Measurements from ENCODE around the gene SOCS1.
"Not testable (repeated sequence)": the region's sequence is repeated elsewhere in the genome, so short reads cannot be mapped to it uniquely, and the experiment has no call there.

The SOCS1 gene

GRCh38 chr16:11255737-11256660 is at the start of gene SOCS1:
Gene SOCS1, minus strand, starts transcription at chr16:11256204. Its CDS starts 726 bp downstream, at chr16:11255478.
- peak; percentile 63 to 88 for DNase-seq (ENCODE audit: low read depth in 2 of 2)

DNA sequence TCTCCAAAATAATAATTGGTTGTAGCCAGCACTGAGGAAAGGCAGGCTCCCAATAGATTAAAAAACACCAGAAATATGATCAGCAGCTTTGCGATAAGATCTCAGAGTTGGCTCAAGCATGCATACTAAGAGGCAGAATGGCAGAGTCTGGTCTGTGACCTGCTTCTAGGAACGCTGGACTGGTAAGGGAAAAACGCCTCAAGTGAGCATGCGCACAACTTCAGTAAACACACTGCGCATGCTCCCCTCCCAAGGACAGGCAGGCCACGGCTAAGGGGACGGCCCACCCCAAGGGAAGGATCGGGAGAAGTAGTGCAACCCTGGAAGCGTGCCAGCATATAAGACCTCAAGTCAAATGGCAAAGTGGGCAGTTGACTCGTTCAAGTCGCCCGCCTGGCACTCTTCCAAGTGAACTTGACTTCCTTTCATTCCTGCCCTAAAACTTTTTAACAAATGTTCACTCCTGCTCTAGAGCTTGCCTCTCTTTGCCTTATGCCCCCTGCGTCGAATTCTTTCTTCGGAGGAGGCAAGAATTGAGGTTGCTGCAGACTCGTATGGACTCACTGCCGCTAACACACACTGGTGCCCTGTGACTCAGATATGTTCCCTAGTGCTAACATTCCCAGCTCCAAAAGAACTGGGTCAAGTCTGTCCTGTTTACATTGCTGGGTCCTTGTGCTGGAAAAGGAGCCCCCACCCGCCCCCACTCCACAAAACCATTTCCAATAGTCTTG is 47.6 kb upstream of the SOCS1 start:
- no peak for DNase-seq (ENCODE audit: low read depth in 2 of 2)

DNA sequence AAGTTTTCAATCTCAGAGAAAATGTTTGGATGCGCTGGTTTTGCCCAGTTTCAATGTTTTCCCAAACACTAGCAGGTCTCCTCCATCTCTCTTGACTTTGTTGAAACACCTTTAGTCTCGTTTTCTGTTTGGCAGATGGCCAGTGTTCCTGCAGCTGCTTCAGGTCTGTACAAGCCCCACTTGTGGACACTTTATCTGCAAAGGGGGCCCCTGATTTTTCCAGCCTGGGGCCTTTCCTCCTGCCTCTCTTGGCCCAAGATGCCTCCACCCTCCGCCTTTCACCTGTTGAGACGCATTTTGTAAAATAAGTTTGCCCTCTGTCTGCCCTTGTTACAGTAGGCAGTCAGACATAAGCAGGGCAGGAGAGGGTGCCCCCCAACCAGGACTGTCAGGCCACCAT is 47.0 kb upstream of the SOCS1 start:
- no peak for DNase-seq (ENCODE audit: low read depth in 2 of 2)

DNA sequence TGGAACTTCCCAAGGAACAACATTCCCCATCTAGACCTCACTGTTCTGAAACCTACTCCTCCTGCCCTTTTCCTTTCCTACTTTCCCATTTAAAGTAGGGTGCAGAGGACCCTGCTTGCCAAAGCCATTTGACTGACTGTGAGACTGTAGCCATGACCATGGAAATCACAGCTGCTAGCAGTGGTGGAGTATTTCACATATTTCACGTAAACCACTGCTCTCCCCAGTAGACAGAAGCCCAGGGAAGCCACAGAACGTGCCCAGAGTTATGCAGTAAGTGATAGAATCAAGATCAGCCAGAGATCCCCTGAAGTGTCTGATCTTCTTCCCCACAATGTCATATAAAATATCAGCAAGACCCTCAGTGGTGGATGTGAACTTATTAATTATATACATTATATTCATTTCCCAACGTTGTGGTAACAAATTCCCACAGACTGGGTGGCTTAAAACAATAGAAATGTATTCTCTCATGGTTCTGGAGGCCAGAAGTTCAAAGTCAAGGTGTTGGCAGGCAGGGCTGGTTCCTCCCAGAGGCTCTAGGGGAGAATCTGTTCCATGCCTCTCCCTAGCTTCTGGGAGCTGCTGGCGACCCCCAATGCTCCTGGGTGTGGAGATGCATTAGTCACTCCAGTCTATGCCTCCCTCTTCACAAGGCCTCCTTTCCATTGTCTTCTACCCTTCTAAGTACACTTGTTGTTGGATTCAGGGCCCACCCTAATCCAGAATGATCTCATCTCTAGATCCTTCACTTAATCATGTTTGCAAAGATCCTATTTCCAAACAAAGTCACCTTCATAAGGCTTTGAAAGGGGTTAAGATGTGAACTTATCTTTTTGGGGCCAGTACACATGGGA is 45.9 kb upstream of the SOCS1 start:
- DNase-seq (ENCODE audit: low read depth in 2 of 2), result no peak

DNA sequence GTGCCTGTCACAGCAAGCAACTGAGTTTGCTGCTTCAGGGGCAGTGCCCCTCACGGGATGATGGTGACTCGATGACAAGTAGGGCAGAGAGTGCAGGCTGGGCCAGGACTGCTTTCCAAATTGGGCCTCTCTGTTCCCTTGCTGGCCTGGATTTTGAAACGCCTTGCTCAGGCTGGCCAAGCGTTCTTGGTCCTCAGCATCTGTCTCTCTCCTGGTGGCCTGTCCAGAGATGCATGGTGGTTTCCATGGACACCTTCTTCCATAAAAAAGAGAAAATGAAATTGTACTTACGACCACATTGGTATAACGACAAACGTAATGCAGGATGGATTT is 44.5 kb upstream of the SOCS1 start:
- DNase-seq (ENCODE audit: low read depth in 2 of 2), result no peak

- DNase-seq (ENCODE audit: low read depth in 2 of 2), result no peak
These were observed 44.0 kb upstream of the SOCS1 start for GRCh38 chr16:11299865-11300559.

GRCh38 chr16:11298950-11299547 is 43.0 kb upstream of the SOCS1 start:
- DNase-seq (ENCODE audit: low read depth in 2 of 2), result not testable (repeated sequence)

- no peak for DNase-seq (ENCODE audit: low read depth in 2 of 2)
These were observed 42.3 kb upstream of the SOCS1 start for GRCh38 chr16:11298143-11298900.

DNA sequence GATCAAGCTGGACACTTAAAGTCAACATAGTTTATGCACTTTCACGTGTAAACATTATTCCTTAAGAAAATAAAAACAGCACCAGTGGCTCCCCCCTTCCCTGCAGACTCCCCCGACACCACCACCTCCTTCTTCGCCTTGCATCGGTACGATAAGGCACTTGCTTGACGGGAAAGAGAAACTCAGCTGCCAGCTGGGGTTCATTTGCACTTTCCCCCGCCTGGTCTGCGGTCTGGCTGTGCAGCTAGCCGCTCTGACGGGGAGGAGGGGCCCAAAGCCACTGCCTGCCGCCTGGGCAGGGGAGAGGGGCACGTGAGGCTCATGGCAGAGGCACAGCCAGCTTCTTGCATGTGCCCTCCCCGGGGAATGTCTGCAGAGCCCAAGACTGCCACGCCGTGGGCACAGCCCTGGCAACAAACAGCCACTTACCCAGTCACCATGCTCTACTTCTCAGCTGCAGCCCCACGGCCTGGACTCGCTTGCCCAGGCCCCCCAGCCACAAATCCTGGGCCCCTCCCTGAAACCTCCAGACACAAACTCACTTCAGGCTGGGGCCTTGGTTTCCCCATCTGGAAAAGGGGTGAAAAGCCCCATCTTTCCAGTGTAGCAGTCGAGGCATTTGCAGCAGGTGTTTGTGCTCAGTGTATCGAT is 41.6 kb upstream of the SOCS1 start:
- DNase-seq (ENCODE audit: low read depth in 2 of 2), result peak; percentile 53 to 61

DNA sequence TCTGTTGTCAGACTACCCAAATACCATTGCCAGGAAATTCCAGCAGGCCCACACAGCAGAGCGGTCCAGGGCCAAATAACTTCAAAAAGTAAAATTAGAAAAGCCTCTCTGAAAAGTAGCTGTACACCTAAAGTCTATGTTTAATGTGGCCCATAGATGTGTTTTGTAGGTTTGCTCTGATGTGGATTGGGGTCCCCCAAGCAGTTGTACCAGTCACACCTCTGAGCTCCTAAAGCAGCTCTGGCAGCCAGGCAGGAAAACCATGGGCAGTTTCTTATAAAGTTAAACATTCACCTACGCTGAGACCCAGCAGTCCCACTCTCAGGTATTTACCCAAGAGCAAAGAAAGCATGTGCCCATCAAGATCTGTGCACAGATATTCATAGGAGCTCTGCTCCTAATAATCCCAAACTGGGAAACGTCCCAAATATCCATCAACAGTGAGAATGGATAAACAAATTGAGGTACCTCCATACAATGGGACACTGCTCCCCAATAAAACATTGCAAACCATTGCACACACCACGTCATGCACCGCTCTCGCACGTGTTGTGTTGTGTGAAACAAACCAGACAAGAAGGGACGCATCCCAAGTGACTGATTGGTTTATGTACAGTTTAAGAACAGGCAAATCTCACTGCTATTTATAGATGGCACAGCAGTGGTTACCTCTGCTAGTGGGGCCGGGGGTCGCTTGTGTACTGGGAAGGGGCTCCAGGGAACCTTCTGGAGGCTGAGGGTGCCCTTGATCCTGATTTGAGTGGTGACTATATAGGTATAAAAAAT is 40.9 kb upstream of the SOCS1 start:
- DNase-seq (ENCODE audit: low read depth in 2 of 2), result no peak

- DNase-seq (ENCODE audit: low read depth in 2 of 2), result no peak
These were observed 40.3 kb upstream of the SOCS1 start for GRCh38 chr16:11296351-11296705.

DNA sequence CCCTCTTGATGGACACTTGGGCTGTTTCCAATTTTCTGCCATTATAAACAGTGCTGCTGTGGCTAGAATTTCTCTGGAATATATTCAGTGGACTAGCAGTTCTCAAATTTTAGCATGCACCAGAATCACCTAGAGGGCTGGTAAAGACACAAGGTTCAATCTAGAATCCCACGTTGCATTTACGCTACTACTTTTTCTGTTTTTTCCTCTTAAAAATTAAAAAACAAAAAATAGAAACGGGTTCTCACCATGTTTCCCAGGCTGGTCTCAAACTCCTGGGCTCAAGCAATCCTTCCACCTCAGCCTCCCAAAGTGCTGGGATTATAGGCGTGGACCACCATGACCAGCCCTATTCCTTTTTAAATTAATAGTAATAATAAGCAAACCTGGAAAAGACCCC is 39.7 kb upstream of the SOCS1 start:
- no peak for DNase-seq (ENCODE audit: low read depth in 2 of 2)

GRCh38 chr16:11292076-11292748 is 36.2 kb upstream of the SOCS1 start:
- DNase-seq (ENCODE audit: low read depth in 2 of 2), result no peak

DNA sequence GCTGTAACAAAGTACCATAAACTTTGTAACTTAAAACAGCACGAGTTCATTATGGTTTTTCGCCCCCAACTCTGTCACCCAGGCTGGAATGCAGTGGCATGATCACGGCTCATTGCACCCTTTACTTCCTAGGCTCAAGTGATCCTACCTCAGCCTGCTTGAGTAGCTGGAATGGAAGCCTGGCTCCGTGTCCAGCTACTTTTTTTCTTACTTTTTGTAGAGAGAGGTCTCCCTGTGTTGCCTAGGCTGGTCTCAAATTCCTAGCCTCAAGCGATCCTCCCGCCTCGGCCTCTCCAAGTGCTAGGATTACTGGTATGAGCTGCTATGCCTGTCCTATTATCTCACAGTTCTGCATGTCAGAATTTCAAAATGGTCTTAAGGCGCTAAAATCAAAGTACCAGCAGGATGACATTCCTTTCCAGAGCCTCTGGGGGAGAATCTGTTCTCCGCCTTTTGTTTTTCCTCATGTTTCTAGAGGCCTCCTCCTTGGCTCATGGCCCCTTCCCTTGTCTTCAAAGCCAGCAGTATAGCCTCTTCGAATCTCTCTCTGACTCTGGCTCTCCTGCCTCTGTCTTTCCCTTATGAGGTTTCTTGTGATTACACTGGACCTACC is 35.2 kb upstream of the SOCS1 start:
- no peak for DNase-seq (ENCODE audit: low read depth in 2 of 2)

- no peak for DNase-seq (ENCODE audit: low read depth in 2 of 2)
These were observed 34.3 kb upstream of the SOCS1 start for GRCh38 chr16:11290102-11290893.

- not testable (repeated sequence) for DNase-seq (ENCODE audit: low read depth in 2 of 2)
These were observed 33.7 kb upstream of the SOCS1 start for GRCh38 chr16:11289696-11290095.

GRCh38 chr16:11289202-11289601 is 33.2 kb upstream of the SOCS1 start:
- DNase-seq (ENCODE audit: low read depth in 2 of 2), result no peak
